Neural cell (in vitro differentiated cells): ENCODE data around the gene SUMO2.

Experiments
- CTCF ChIP-seq: fragments of 450-650 bp; IDR thresholded peaks from 2 replicates; pipeline ENCODE4 v1.5.1; 2014; ENCODE audit warnings: antibody characterized with exemption, mild to moderate bottlenecking, moderate library complexity; ENCODE audit not compliant: poor library complexity, severe bottlenecking
- EP300 ChIP-seq: fragments of 450-650 bp; conservative IDR thresholded peaks from 2 replicates; pipeline ENCODE4 v1.6.1; 2014; ENCODE audit warnings: antibody characterized with exemption, mild to moderate bottlenecking, moderate library complexity; ENCODE audit not compliant: poor library complexity, severe bottlenecking
- EZH2 ChIP-seq: fragments of 200-600, 300-800 bp; shearing (Covaris generic), sonication (generic); IDR thresholded peaks from 2 replicates; pipeline ENCODE4 v1.6.1; 2014; ENCODE audit warnings: antibody characterized with exemption, low read length, borderline replicate concordance, mild to moderate bottlenecking; ENCODE audit not compliant: insufficient read depth, poor library complexity, severe bottlenecking
- MXI1 ChIP-seq: fragments of 450-650 bp; conservative IDR thresholded peaks from 2 replicates; pipeline ENCODE4 v1.6.1; 2014; ENCODE audit warnings: antibody characterized with exemption, mild to moderate bottlenecking; ENCODE audit not compliant: poor library complexity, severe bottlenecking
- RAD21 ChIP-seq: fragments of 450-650 bp; conservative IDR thresholded peaks from 2 replicates; pipeline ENCODE4 v1.6.1; 2014; ENCODE audit warnings: antibody characterized with exemption, mild to moderate bottlenecking, moderate library complexity
- REST ChIP-seq: IDR thresholded peaks from 2 replicates; pipeline ENCODE4 v1.6.1; 2012; ENCODE audit warnings: borderline replicate concordance
- TAF1 ChIP-seq: IDR thresholded peaks from 2 replicates; pipeline ENCODE4 v1.6.1; 2012; ENCODE audit warnings: low read depth

- no peak for TF ChIP-seq CTCF
- TF ChIP-seq EZH2 = no peak
- no peak for TF ChIP-seq REST
- no peak for TF ChIP-seq MXI1
- no peak for TF ChIP-seq EP300
- no peak for TF ChIP-seq TAF1
- TF ChIP-seq RAD21 = no peak
Measured at GRCh38 chr17:75181110-75181509, 1.6 kb downstream of the SUMO2 start.
